Upper lobe of right lung (tissue), 1 donor: ENCODE data around the gene G6PC3. TPM values are rescaled to one million over a fixed set of nuclear protein-coding genes. Genes with fewer than 3 reads are reported as not detected.

Experiments
- ATAC-seq: fragments of 200-7000 bp; cut with Tn5 transposase; one replicate; pipeline ENCODE4 v1.9.1; 2020; ENCODE audit warnings: mild to moderate bottlenecking, moderate library complexity
- DNase-seq: peaks from one replicate; pipeline ENCODE4 v3.0.0-alpha.2; 2020
- H3K27ac ChIP-seq: fragments of 200-600 bp; one replicate; pipeline ENCODE4 v1.8.0; 2022
- H3K27me3 ChIP-seq: fragments of 200-600 bp; one replicate; pipeline ENCODE4 v1.8.0; 2022; ENCODE audit warnings: mild to moderate bottlenecking
- H3K36me3 ChIP-seq: fragments of 200-600 bp; one replicate; pipeline ENCODE4 v1.8.0; 2022
- H3K4me1 ChIP-seq: fragments of 200-600 bp; one replicate; pipeline ENCODE4 v1.8.0; 2022
- H3K4me3 ChIP-seq: fragments of 200-600 bp; one replicate; pipeline ENCODE4 v1.8.0; 2022; ENCODE audit warnings: mild to moderate bottlenecking
- H3K9me3 ChIP-seq: fragments of 200-600 bp; one replicate; pipeline ENCODE4 v1.8.0; 2022
- intact Hi-C: fragments of 100-400 bp; cut with DNase I; formaldehyde crosslinking; loops from one replicate; pipeline ENCODE4 v1.11.0; 2022
- total RNA-seq: library from RNA; stranded (reverse); fragmentation: NEBNext Ultra II Directional; extraction: Animal tissue kit (Norgen Biotek cat#: 25700); gene quantifications from one replicate; pipeline ENCODE4 v1.2.1, GENCODE V29; 2021
- TF ChIP-seq, protein P1 (sequence below): fragments of 200-600 bp; IDR thresholded peaks from one replicate; pipeline ENCODE4 v1.8.0; 2022; ENCODE audit warnings: antibody characterized with exemption
- donor health status: DM: no; HTN: yes; CAD: no; lungs with severe emphysema.

G6PC3 gene
- total RNA-seq, 1 donor from 2014 or later = 39.7 TPM

DNA sequence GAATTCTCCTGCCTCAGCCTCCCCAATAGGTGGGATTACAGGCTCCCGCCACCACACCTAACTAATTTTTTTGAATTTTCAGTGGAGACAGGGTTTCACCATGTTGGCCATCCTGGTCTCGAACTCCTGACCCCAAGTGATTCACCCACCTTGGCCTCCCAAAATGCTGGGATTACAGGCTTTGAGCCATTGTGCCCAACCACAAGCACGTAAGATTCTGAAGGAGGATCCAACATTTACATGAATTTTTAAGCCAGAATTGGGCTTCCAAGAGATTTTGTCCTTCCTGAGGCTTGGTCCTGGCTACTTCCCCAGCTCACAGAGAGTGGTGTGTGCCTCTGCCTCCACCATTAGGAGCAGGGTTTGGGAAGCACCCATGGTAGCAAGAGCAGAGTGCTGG lies 11.1 kb downstream of the G6PC3 start:
- DNase-seq = no peak
- no peaks in the 10 kb centered on the region for H3K9me3 ChIP-seq
- no peak overlapping the region for H3K4me3 ChIP-seq
- intact Hi-C loops = no loop called here
- TF ChIP-seq, protein P1, sequence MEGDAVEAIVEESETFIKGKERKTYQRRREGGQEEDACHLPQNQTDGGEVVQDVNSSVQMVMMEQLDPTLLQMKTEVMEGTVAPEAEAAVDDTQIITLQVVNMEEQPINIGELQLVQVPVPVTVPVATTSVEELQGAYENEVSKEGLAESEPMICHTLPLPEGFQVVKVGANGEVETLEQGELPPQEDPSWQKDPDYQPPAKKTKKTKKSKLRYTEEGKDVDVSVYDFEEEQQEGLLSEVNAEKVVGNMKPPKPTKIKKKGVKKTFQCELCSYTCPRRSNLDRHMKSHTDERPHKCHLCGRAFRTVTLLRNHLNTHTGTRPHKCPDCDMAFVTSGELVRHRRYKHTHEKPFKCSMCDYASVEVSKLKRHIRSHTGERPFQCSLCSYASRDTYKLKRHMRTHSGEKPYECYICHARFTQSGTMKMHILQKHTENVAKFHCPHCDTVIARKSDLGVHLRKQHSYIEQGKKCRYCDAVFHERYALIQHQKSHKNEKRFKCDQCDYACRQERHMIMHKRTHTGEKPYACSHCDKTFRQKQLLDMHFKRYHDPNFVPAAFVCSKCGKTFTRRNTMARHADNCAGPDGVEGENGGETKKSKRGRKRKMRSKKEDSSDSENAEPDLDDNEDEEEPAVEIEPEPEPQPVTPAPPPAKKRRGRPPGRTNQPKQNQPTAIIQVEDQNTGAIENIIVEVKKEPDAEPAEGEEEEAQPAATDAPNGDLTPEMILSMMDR = no peak
- peaks cover 91% of the 10 kb centered on the region for H3K36me3 ChIP-seq
- no peak for ATAC-seq
- H3K4me1 ChIP-seq = peaks cover 7% of the 10 kb centered on the region
- no peak overlapping the region for H3K27ac ChIP-seq
- H3K27me3 ChIP-seq = no peaks in the 10 kb centered on the region

DNA sequence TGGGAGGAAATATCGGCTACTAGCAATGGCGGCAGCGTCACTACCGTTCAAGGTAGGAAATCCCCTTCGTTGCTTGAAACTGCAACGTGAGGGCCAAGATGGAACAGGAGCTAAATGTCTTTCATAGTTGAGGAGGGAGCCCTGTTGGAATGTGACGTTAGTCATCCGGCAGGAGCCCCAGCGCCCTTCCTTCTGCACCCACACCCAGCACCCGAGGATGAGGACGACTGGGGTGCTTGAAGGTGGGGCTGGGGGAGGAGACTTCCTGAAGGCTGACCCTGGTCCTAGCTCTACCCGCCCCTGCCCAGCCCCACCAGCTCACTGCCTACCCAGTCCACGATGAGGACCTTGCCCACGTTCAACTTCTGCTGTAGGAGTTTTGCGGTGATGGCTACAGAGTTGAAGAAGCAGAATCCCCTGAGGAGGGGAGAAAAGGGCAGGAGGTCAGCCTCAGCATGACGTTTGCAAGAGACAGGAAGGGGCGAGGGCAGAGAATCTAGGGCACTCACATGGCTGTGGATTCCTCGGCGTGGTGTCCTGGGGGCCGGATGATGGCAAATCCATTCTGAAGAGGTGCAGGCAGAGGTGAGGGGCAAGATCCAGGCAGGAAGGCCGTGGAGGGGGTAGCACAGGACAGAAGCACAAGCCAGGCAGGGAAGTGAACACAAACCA lies 11.9 kb downstream of the G6PC3 start:
- peaks cover 84% of the 10 kb centered on the region for H3K36me3 ChIP-seq
- DNase-seq = peak; percentile 48
- H3K9me3 ChIP-seq = no peaks in the 10 kb centered on the region
- no peak overlapping the region for H3K4me3 ChIP-seq
- peaks cover under 1% of the 10 kb centered on the region for H3K4me1 ChIP-seq
- TF ChIP-seq, protein P1 = no peak
- no peak overlapping the region for H3K27ac ChIP-seq
- H3K27me3 ChIP-seq = no peaks in the 10 kb centered on the region
- intact Hi-C loops = no loop called here
- no peak for ATAC-seq

DNA sequence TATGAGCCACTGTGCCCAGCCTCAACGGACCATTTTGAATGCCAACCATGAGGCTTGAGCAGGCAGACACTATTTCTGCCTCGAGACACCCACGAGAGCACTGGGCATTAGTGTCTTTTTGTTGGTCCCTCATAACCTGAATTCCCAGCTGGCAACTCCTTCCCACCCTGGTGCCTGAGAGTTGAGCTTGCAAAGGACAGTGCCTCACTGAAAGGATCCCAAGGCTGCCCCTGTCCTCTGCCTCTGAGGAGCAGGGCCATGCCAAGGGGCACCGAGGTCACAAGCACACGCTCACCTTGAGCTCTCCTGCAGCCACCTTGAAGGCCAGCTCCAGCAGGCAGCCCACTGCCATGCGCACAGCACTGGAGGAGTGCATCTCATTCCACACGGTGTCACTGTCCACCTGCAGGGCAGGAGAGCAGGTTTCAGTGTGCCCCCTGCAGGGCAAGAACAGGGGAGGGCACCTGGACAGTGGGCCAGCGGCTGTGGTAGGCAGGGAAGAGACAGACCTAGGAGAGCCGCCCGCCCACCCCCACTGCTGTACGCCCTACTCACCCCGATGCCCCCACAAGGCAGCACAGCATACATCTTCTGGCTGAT lies 12.8 kb downstream of the G6PC3 start:
- ATAC-seq = peak; percentile 13

DNA sequence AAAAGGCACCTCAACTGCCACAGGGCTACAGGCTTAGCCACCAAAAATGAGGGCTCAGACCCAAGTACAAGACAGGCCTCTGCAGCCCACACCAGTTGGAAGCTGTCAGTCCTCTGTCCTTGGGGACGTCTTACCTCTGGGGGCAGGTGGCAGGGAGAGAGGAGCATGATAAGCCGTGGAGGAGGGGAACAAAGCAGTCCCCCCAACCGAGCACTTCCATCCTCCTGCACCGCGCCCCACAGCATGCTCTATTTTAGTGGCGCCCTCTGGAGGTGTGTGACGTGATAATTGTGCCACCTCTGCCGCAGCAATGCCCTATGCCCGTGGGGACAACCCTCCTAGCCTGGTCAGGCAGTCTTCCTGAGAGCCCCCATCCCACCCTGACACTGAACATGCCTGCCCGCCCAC lies 13.6 kb downstream of the G6PC3 start:
- no peaks in the 10 kb centered on the region for H3K27me3 ChIP-seq
- no peak overlapping the region for H3K27ac ChIP-seq
- peak; percentile 33 for ATAC-seq
- H3K4me3 ChIP-seq = no peak overlapping the region
- H3K4me1 ChIP-seq = no peaks in the 10 kb centered on the region
- TF ChIP-seq, protein P1 = peak; percentile 32
- H3K36me3 ChIP-seq = peaks cover 85% of the 10 kb centered on the region
- intact Hi-C loops = no loop called here
- peak; percentile 54 for DNase-seq
- no peaks in the 10 kb centered on the region for H3K9me3 ChIP-seq

More for the DNA sequence above, 12.8 kb downstream of the G6PC3 start:
- Histone ChIP-seq H3K36me3 (peaks cover 85% of the 10 kb centered on the region), H3K27ac (no peak overlapping the region), H3K4me3 (no peak overlapping the region), H3K27me3 (no peaks in the 10 kb centered on the region), H3K4me1 (no peaks in the 10 kb centered on the region), H3K9me3 (no peaks in the 10 kb centered on the region)
- intact Hi-C loops = no loop called here
- peak; percentile 60 for DNase-seq
- TF ChIP-seq, protein P1 = no peak

DNA sequence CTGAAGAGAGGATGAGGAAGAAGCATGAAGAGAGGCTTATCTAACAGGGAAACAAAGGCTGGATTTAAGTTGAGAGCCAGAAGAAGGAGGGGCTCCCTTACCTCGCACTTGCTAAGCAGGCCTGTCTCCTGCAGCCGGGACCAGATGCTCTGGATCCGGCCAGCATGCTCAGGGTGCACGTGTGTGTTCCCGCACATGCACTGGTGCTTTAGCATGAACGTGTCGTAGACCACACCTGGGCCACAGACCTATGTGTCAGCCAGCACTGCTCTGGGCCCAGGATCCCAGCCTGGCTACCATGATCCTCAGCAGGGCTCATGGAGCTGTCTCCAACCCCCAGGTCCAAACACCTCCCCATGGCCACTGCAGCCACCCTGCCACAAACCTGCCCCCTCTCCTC lies 14.4 kb downstream of the G6PC3 start:
- H3K27ac ChIP-seq = no peak overlapping the region
- ATAC-seq = no peak
- H3K4me1 ChIP-seq = no peaks in the 10 kb centered on the region
- no peaks in the 10 kb centered on the region for H3K9me3 ChIP-seq
- TF ChIP-seq, protein P1 = no peak
- peaks cover 84% of the 10 kb centered on the region for H3K36me3 ChIP-seq
- no peaks in the 10 kb centered on the region for H3K27me3 ChIP-seq
- DNase-seq = no peak
- intact Hi-C loops = no loop called here
- H3K4me3 ChIP-seq = no peak overlapping the region
